GM19023 (cell line): ENCODE results near the gene TEC.

ENCODE experiments used
- ATAC-seq: cut with Tn5 transposase; IDR thresholded peaks from one replicate; pipeline ENCODE4 v1.9.1; 2021; ENCODE audit warnings: mild to moderate bottlenecking, moderate library complexity; ENCODE audit not compliant: unreplicated experiment

Gene TEC

DNA sequence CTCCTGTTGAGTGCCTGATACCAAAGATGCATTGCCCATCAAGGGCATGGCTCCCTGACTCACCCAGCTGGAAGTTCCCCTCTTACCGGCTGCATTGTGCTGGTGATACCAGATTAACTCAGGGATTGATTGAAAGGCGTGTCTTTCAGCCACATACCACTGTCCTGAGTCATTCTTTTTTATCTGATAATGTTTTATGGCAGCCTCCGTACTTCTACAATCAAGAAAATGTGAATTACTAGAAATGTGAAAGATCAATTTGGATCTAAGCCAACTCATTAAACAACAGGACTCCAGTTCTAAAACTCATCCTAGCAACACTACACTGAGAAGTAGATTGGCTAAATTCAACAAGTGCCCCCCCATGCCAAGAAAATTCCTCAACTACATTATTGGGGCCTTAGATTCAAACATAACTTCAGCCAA, 175.6 kb downstream of the TEC start:
- no peak for ATAC-seq

GRCh38 chr4:48090621-48091020, 179.0 kb downstream of the TEC start:
- no peak for ATAC-seq

- ATAC-seq, result no peak
These were observed 183.6 kb downstream of the TEC start for GRCh38 chr4:48085821-48086589.
